Right lobe of liver (tissue), 4 donors: ENCODE results near the gene ZNF628.

Experiments used
- CTCF ChIP-seq, 4 donors: fragments of 200-600 bp in 3 of 4; fragments of 450-650 bp in 1 of 4; IDR thresholded peaks; one replicate each; pipeline versions ENCODE4 v1.5.1 to v1.8.0; 2016 to 2022; ENCODE audit warnings: antibody characterized with exemption in 4 of 4, mild to moderate bottlenecking in 2 of 4
- POLR2A ChIP-seq: fragments of 450-650 bp; IDR thresholded peaks from one replicate; pipeline ENCODE4 v1.6.1; 2017; ENCODE audit warnings: antibody characterized with exemption, mild to moderate bottlenecking
- donor health status: DM: no; HTN: no; CAD: no.
- donor health status: DM: no; HTN: no; CAD: no.
- donor health status: DM: no; HTN: yes; CAD: no.

- no peak for TF ChIP-seq CTCF (IDR thresholded peaks at IDR 0.05)
- TF ChIP-seq POLR2A = no peak
Measured at GRCh38 chr19:55440411-55441105, 35.9 kb upstream of the ZNF628 start.
